DMS114 treated with DMSO at 0.1 percent for 48 hours (cell line): ENCODE measurements around the gene AFF2.

Experiments used
- DNase-seq: peaks from one replicate; lab custom pipeline; 2025; ENCODE audit not compliant: unreplicated experiment; lab: John Stamatoyannopoulos, UW

AFF2 gene

DNA sequence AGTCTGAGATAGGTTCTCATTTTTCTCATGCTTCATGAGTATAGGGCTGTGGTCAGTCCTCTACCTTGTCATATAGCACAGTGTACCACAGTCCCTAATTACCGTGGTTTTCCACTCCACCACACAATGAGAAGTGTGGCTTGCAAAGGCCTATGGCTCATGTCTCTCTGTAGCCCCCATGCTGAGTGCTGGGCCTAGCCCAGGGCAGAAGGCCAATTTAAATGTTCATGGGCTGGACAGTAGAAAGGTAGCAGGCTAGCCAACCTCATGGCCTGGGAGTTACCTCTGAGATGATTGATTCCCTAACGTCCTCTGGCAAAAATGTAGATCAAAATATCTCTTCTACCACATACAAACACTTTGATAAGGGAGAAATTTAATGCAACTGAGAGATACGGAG lies 222.5 kb downstream of the AFF2 start:
- DNase-seq: no peak

DNA sequence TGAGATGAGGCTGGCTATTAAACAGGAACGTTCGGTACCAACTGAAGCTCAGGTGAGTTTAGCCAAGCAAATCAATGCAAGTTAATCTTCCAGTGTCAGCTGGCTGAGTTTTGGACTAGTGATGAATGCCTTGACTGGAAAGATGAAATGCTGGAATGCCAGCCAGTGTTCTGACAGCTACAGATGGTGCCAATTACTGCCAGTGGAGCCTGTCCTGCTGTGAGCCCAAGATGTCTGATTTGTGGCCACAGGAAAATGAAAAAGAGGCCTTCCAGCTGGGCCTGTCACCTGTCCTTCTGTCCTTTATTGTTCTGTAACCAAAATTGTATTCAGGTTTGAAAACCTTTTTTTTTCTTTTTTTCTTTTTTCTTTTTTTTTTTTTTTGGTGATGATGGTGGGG lies 223.1 kb downstream of the AFF2 start:
- DNase-seq: no peak

DNA sequence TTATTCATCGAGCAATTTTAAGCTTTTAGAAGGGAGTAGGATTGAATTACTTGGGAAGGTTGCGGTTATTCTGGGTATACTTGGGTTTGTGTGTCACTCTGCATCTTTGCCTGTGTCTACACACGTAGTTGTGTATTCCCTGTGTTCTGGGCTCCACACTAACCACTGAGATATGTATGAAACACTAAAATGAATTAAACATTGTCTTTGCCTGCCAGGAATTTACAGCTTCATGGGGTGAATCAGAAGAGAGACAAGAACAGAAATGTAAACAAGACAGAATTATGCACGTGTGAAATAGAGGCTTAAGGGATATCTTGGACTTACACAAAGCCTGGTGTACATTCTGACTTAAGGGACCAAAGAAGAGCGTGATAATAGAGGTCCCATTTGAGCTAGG lies 228.5 kb downstream of the AFF2 start:
- DNase-seq: no peak

DNA sequence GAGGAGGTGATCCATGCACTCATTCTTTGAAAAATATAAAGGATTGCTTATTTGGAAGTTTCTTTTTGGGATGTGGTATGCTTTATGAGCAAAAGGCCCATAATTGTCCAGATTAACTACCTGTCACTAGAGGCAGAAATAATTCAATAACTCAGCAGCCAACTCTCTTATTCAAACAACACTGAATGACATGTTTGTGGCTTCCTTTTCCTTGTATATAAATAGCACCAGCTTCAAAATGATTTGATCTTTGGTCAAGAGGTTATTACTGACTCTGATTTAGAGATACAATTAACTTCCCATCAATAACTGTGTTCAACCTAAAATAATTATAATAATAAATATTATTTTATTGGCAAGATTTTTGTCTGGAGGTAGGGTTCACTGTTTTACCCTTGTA lies 232.3 kb downstream of the AFF2 start:
- no peak for DNase-seq

DNA sequence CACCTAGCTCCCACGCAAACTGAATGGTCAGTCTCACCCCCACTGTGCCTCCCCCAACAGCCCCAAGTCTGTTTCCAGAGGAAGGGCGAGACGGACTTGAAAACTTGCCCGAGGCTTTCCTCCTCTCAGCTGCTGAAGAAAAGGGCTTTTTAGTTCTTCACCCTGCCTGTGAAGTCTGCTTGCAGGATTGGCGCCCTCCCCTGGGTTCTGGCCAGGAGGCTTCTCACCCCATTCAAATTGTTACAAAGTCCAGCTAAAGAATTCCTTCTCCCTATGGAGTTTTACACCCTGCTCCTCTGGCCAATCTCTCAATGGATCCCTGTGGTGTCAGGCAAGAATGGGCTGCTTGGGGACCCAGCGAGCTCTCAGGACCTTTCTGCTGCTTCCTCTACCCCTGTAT lies 241.0 kb downstream of the AFF2 start:
- DNase-seq: no peak

DNA sequence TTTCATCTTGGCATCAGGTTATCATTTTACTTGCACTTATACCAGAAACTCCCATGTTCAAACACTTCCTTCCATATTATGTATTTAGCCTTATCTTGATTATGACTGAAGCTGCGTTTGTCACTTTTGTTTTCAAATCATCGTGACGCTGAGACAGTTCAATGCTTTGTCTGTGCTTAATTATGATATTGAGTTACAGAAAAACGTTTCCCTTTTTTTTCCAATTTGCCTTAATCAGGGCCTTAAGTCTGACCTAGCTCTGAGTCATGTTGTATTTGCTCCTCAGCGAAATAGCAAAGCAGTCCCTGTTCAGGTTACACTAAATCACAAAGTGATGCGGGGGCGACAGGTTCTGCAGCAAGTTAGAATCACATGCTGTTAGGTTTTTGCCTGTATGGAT lies 254.7 kb downstream of the AFF2 start:
- no peak for DNase-seq

DNA sequence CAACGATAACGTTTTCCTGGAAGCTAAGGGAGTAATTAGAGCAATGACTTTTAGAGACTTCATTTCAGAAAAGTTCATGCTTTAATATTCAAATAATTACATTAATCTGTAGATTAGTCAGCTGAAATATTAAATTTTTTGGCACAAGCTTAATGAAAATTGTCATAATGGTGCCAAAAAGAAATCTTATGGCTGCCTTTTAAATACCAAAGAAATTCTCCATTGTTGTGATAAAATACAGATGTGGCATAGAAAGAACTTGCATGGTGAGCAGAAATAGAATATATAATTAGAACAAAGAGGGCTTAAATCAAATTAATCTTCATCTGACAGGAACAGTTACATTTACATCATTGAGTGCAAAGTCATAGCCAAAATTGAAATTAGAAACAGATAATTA lies 263.5 kb downstream of the AFF2 start:
- DNase-seq: no peak

DNA sequence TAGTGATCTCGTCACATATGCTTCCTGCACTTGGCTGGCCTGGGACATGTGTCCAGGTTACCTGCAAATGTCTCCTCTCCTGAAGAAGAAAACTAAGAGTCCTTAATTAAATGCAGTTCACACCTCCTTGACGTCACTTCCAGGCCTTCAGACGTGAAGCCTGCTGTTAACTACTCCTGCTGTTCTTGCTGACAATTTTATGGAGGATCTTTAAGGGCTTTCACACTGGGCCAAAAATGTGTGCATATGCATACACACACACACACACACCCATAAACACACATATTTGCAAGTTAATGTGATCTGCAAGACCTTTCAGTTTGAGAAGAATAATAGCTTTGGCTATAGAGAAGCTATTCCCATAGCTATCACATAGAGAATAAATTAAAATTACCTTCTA lies 267.9 kb downstream of the AFF2 start:
- DNase-seq: no peak

DNA sequence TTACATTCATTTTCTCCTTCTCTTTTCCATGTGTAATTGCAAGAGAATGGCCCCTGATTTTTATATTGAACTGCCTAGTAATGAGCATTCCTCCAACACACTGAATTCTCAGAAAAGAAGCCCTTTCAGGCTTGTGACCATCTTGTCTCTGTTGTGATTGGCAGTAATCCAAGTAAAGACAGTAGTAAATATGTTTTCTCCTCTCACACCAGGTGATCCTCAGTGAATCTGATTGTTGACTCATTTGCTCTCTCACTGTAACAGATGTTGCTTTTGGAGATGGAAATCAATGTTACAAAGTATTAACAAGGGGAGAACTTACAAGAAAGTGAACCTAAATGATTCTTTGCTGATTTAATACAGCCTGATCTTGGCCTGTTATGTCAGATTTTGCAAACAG lies 271.0 kb downstream of the AFF2 start:
- DNase-seq: no peak

DNA sequence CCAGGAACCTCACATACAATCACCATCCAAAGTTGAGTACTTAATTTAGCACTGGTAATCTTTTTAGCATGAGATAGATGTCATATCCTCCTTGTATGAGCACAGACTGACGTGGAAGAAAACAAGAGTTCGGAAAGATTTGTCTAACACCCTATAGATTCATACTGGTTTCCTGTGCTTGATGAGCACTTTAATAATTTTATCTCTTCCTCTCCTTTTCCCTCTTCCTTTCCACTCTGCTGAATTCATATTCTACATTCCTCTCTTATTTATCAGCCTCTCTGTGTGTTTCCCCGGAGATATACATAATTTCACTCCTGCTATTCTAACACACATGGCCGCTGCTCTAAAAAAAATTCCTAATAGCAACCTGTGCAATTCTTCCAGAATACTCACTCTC lies 273.9 kb downstream of the AFF2 start:
- no peak for DNase-seq

DNA sequence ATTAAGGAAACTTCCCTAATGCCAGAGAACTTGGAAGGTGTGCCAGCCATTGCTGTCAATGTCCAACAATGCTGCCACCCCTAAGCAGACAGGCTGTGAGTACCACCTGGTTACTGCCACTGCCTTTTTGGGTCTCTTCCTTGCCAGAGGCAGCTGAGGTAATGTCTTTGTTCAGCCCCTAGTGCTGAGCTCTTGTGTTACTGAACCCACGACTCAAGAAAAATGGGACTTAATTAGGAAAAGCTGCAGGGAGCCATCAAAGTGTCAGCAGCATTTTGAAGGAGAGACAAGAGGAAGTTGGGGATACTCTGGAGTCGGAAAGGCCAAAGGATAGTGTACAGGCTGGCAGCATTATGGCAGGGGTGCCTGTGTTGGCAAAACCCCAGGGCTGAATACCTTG lies 283.7 kb downstream of the AFF2 start:
- DNase-seq: no peak

DNA sequence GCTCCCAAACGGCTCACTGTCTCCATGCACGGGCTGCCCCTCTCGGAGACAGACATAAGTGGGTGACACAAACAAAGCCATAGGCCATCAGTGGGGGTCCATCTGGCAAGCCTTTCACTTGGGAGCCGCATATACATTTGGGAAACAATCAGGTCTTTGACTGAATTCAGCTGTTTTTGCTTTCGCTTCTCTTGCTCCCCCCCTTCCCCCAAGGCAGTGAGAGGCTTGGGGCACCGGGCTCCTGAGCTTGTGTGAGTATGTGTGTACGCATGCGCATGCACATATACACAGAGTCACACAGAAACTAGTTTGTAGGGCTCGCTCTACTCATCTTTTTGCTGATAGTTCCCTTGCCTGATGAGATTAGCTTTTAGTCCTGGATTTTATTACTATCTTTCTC lies 284.4 kb downstream of the AFF2 start:
- DNase-seq: no peak

DNA sequence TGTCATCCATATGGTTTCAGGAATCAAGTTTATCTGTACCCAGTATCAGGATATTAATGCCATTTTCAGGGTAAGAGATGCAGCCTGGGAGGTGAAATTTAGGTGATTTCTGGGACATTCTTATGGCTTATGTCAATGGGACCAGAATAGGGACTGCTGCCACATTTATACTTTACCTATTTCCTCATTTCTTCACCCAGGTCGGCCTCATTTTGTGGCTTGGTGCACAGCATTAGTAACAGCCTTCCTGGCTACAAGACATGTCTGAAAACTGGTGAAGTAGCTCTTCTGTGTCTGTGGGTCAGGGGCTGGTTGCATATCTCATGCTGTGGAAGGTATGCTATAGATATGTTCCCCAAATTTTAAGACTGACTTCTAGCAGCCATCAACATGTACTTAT lies 284.8 kb downstream of the AFF2 start:
- no peak for DNase-seq

DNA sequence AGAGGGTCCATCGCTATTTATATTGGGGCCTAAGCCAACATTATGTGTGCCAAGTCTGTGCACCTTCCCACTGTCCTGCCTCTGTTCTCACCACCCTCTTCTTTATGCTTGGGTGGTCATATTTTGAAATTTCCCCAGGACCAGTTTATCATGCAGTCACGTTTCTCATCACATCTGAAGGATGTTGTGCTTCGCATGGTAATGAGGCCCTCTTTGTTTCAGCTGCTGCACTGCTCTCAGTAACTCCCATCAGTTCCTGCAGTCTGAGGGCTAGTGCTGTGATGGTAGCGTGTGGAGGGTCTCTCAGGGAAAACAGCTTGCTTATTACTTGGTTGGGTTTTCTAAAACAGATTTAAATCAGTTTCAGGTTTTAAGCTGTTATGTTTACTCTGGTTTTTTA lies 288.0 kb downstream of the AFF2 start:
- no peak for DNase-seq

DNA sequence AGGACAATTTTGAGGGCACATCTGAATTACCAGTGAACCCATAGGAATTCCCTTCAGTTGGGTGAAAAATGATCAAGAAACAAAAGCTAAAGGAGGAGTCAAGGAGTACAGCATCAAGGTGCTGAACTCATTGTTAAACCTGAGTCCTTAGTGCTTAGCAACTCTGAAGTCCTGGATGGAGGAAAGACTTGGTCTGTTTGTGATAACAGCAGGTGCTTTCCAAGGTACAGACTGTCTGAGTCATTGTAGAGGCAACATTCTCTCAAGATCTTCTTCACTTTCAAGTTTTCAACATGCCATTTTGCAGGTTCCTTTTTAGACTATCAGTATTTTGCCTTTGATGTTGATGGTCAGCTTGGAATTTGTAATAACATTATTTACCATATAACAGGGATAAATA lies 293.9 kb downstream of the AFF2 start:
- DNase-seq: no peak

DNA sequence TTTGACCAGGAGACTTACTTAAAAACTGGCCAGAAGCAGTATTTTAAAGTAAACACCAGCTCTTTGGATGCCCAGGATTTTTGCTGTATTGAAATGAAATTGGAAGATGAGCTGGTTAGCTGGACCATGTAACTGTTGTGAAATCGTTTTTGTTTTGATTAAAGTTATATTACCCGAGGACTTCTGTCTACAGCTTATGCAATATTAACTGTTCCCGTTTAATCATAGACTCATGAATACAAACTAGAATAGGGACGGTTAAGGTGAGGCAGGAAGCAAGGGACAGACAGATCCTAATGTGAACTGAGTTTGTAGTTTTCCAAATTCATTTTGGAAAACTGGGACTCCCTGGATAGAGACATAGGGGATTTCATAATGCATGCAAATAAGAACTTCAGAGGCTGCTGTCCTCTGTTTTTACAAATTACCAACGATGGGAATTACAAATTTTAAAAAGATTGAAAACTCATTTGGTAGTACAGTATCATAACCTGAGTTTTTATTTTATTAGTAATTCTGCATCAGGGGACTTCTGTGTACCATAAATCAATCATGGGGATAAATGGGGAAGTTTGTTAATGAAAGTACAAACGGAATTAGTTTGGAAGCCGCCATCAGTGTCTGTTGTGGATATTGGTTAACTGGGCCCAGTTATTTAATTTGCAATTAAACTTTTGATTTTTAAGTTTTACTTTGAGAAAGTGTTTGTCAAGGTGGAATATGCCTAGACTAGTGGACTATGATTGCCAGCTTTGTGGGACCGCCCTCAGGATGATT lies 304.4 kb downstream of the AFF2 start:
- no peak for DNase-seq

DNA sequence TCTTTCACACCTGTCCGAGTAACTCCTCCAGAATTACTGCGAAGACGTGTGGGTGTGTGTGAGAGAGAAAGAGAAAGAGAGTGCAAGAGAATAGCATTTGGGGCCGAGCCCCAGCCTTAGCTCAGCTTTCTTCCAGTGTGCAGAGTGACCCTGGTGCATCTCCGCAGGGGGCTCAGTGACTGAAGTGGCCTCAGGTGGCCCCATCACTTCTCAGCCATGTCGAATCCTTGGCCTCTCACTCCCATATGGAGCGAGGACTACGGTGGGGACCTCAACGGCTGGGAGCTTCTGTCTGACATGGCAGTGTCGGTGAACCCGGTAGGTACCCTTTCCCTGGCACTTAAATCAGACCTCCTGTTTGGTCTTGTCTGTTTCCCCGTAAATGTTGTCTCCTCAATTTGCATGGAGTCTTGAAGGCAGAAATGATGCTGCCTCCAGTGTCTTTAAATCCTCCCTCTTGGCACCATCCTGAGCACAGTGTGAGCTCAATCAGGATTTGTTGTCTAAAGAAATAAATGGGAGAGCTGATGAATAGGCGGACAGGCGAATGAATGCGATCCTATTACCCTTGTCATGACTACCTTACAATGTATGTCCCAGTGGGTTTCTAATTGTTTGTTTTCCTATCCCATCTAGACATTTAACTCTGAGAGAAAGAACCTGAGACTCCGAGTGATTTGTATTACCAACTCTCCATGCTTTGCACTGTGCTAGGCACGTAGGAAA lies 305.9 kb downstream of the AFF2 start:
- DNase-seq: no peak

DNA sequence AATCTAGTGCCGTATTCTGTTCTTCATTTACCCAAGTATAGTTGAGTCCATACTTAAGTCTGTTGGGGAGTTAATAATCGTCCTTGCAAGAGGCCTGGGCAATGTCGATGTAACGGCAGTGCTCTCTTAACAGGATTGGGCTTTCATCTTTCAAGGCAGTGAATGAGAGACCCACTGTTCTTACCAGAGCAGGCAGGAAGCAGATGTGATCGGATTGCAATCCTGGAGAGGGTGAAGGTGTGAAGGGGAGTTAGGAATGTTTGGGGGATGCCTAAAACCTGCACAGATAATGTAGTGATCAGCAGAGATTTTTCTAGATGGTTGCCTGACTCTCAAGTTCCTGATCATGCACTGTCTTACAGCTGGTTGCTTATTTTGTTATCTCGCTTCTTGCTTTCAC lies 308.4 kb downstream of the AFF2 start:
- no peak for DNase-seq

DNA sequence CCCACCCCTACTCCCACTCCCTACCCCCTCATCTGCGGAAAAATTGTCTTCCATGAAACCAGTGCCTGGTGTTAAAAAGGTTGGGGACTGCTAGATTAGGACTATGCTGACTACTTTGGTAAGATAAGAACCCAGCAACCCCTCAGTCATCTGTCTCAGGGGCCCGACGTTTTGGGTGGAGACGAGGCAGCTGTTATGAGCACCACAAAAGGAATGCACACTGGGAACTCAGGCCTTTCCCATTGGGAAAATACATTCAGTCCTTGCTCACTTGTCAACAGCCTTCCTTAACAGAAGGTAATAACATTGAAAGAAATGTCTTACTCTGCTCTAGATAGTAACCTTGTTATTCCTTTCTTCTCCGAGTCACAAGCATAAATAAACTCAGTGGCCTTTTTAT lies 310.8 kb downstream of the AFF2 start:
- no peak for DNase-seq

DNA sequence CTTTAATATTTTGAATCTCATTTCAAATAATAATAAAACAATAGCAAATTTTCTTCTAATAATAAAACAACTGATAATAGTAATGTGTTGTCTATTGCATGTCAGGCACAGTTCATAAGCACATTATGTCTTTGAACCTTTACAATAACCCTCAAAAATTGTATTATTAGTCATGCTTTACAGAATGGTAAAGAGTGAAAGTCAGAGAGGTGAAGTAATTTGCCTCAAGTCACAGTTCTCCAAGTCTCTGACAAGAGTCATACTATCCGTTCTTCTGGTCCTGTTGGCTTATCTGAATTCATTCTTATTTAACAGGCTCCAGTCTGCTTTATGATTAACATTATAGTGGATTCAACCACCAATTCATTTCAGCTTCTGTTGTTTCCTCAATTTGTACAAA lies 313.0 kb downstream of the AFF2 start:
- DNase-seq: no peak

DNA sequence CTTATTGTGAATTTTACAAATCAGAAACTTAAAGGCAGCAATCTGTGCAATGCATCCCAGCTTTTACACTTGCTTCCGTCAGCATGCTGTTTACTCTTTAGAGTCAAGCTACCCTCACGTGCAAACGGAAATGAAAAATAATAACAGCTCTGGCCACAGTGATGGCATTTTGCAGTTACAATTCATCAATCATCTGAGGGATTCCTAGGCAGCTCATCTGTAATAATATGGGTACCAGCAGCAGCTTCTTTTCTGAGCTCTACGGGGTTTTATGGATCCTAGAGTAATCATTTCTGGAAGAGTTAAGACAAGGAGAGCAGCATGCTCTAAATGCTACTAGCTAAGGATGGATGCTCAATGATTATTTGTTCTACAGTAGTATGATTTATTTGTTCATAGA lies 313.6 kb downstream of the AFF2 start:
- no peak for DNase-seq

DNA sequence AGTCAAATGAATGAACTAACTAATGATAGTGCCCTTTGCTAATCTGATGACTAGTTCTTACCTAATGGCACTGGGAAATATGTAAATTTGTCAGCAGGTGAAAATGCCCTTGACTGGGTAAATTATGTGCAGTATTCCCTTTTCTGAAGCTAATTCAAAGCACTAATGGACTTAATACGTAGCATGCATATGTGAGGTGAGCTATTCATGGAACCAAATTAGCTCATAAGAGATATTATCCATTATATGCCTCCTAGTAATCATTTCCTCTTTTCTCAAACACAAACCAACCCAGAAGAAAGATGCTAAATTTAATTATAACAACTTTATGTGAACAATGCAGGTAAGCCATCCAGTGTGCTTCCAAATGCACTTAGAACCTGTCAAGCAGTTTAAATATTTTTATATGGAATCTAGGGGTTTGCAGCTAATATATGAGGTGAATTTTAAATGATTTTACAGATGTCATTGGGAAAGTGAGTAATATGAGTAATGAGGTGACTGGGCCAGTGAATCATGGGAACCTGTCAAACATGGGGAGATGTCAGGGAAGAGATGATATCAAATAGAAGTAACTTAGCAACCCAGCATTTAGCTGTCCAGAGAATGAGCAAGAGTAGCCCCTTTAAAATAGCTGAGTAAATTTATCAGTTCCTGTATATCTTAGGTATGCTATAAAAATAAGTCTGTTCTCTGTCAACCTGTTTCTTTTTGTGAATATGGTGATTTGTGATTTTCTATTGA lies 315.0 kb downstream of the AFF2 start:
- no peak for DNase-seq
